HG02943 (cell line): Measurements from ENCODE around the gene UBE4A.

Source experiments
- ATAC-seq: cut with Tn5 transposase; IDR thresholded peaks from one replicate; pipeline ENCODE4 v1.9.1; 2021; ENCODE audit warnings: mild to moderate bottlenecking, low read depth, moderate library complexity; ENCODE audit not compliant: unreplicated experiment

The UBE4A gene

GRCh38 chr11:118341815-118342489 lies 17.4 kb upstream of the UBE4A start:
- ATAC-seq: no peak

GRCh38 chr11:118342503-118343161 lies 16.8 kb upstream of the UBE4A start, which contains the start of gene CD3D:
Gene CD3D, minus strand, starts transcription at chr11:118342705. Its CDS starts 98 bp downstream, at chr11:118342607.
- ATAC-seq: no peak

DNA sequence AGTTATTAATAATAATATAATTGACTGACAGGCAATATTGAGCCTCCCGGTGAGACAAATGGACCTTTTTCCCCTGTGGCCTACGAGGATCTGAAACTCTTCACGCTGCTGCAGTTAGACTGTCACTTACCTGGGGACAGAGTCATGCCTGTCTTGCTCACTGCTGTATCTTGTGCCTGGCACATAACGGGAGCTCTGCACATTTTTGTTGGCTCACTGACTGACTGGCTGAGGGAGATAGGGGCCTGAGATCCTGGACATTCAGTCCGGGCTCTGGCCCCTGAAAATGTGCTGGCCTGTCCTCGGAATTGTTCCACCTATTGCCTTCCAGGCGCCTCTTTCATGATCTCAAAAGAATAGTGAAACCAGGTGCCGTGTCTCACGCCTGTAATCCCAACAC lies 16.2 kb upstream of the UBE4A start:
- no peak for ATAC-seq

DNA sequence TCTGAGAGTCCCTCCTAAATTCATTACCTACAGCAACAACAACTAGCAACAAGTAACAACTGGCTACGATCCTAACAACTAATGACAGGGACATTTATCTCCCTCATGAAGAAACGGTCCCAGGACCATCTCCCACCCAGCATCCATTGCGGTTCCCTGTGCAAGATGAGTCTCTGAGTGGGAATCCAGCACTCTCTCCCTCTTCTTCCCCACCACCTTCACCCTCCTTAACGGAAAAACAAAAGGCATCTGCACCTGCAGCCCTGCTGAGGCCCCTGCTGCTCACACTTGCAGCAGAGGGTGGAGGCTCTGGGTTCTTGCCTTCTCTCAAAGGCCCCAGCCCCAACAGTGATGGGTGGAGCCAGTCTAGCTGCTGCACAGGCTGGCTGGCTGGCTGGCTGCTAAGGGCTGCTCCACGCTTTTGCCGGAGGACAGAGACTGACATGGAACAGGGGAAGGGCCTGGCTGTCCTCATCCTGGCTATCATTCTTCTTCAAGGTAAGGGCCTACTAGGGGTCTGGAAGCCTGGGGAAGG lies 15.4 kb upstream of the UBE4A start, which contains the start of gene CD3G:
CD3G (plus strand) TSS at position 364 of the 535 bp plus-strand sequence; CDS start at position 444, 80 bp downstream.
- ATAC-seq: no peak

DNA sequence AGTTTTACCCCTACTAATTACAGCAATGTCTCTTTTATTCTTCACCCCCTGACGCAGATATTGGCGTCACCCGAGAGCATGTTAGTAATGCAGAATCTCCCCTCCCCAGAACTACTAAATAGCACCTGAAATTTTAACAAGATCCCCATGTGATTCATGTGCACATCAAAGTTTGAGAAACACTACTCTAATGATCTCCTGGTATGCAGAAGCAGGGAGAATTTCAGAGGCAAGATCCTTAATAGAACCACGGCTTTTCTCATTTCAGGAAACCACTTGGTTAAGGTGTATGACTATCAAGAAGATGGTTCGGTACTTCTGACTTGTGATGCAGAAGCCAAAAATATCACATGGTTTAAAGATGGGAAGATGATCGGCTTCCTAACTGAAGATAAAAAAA lies 9.9 kb upstream of the UBE4A start:
- no peak for ATAC-seq

DNA sequence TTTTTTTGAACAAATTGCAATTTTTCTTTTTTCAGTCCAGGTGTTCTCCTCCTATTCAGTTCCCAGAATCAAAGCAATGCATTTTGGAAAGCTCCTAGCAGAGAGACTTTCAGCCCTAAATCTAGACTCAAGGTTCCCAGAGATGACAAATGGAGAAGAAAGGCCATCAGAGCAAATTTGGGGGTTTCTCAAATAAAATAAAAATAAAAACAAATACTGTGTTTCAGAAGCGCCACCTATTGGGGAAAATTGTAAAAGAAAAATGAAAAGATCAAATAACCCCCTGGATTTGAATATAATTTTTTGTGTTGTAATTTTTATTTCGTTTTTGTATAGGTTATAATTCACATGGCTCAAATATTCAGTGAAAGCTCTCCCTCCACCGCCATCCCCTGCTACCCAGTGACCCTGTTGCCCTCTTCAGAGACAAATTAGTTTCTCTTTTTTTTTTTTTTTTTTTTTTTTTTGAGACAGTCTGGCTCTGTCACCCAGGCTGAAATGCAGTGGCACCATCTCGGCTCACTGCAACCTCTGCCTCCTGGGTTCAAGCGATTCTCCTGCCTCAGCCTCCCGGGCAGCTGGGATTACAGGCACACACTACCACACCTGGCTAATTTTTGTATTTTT lies 6.2 kb upstream of the UBE4A start:
- ATAC-seq: no peak

- ATAC-seq: no peak
Measured at GRCh38 chr11:118358071-118358470, 1.3 kb upstream of the UBE4A start.

GRCh38 chr11:118364956-118365615 lies 5.7 kb downstream of the UBE4A start:
- ATAC-seq: no peak

- no peak for ATAC-seq
Measured at GRCh38 chr11:118366287-118366686, 6.9 kb downstream of the UBE4A start.

- no peak for ATAC-seq
Measured at GRCh38 chr11:118370774-118371173, 11.4 kb downstream of the UBE4A start.

DNA sequence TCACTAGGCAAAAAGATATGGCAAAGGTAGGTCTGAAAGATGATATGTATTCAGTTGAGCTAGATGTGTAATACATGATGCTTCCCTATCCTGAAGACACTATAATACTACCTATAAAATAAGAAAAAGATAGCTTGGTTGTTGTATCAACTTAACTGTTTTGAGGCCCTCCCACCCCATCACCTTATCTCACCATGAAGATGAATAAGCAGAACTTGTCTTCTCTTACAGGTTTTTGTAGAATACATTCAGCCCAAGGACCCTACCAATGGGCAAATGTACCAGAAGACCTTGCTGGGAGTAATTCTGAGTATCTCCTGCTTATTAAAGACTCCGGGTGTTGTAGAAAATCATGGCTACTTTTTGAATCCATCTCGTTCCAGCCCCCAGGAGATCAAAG lies 13.9 kb downstream of the UBE4A start:
- ATAC-seq: no peak

- ATAC-seq: no peak
Measured at GRCh38 chr11:118373871-118374270, 14.5 kb downstream of the UBE4A start.

DNA sequence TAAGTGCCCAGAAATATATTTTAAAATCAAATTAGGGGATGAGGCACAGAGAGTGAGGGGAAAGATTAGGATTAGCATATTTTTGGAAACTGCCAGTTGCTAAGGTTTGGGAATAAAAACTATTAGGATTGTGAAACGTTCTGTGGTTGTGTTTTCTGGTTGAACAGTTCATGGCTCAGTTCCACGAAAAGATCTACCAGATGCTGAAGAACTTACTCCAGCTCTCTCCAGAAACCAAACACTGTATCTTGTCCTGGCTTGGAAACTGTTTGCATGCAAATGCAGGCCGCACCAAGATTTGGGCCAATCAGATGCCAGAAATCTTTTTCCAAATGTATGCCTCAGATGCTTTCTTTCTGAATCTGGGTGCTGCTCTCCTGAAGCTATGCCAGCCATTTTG lies 15.3 kb downstream of the UBE4A start:
- no peak for ATAC-seq

GRCh38 chr11:118375978-118376377 lies 16.6 kb downstream of the UBE4A start:
- no peak for ATAC-seq

- ATAC-seq: no peak
Measured at GRCh38 chr11:118379497-118379896, 20.1 kb downstream of the UBE4A start.

DNA sequence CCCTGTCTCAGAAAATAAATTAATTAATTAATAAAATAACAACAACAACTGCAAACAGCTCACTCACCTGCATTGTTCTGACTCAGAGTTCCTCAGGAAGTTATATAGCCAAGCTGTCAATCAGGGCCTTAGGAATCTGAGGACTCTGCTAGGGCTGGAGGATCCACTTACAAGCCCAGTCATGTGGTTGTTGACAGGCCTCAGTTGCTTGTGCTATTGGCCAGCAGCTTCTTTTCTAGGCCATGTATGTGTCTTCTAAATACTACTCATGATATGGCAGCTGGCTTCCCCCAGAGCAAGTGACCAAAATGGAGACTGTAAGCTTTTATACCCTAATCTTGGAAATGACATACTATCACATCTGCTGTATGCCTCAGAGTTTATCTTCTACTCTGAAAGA lies 21.2 kb downstream of the UBE4A start:
- no peak for ATAC-seq

DNA sequence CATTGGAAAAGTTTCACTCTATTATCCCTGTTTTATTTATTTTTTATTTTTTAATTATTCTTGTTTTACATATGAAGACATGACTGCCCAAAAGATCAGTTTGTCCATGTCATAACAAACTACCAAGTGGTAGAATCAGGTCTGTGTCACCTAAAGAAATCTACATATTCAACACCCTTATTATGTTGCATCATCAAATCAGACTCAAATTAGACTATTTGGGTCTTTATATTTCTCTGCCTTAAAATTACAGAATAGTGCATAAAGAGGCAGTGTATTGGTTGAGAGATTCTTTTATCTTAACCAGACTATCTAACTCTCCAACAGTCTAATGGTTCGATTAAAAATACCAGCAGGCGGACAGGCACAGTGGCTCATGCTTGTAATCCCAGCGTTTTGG lies 23.6 kb downstream of the UBE4A start:
- no peak for ATAC-seq

DNA sequence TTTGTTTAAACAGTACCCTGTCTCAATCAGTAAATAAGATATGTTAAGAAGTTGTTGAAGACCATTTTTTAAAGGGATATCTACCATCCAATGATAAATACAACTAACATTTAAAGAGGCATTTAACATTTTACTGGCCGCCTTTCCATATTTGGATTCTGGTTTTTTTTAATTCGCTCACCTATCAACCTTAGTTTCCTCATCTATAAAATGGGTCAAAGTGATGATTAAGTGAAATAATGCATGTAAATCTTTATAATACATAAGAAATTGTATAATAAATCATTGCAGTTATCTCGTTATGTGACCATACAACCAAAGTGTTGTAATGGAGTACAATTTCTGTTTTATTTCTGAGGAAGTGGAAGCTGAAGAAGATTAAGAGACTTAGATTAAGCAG lies 24.3 kb downstream of the UBE4A start:
- ATAC-seq: no peak

GRCh38 chr11:118396097-118396501 lies 36.7 kb downstream of the UBE4A start:
- ATAC-seq: no peak

DNA sequence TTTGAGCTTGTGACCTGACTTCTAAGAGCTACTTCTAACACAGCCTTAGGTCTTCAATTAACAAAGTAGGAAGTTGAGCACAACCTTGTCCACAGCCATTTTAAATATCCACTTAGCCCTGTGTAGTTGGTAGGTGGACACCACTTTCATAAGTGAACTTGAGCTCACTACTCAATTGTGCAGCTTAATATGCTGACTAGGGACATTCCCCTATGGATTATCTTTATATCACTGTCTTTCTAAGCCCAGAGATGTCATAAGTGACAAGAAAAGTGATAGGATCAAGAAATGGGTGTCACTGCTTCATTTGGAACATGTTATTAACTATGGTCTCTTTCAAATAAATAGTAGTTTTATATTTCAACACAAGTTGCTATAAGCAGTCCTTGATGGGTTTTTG lies 38.0 kb downstream of the UBE4A start:
- ATAC-seq: no peak
